Left ventricle myocardium inferior (tissue), 1 donor: ENCODE results near the gene PTPRN2. TPM values are rescaled to one million over a fixed set of nuclear protein-coding genes. Genes with fewer than 3 reads are reported as not detected.

ENCODE experiments used
- DNase-seq: peaks from one replicate; pipeline ENCODE4 v3.0.0-alpha.2; 2020
- H3K27ac ChIP-seq: fragments of 200-600 bp; replicated peaks from 2 replicates; pipeline ENCODE4 v1.8.0; 2021
- H3K27me3 ChIP-seq: fragments of 200-600 bp; 2 replicates; pipeline ENCODE4 v1.8.0; 2021; ENCODE audit warnings: low read depth
- H3K36me3 ChIP-seq: fragments of 200-600 bp; 2 replicates; pipeline ENCODE4 v1.8.0; 2021
- H3K4me1 ChIP-seq: fragments of 200-600 bp; 2 replicates; pipeline ENCODE4 v1.8.0; 2021
- H3K4me3 ChIP-seq: fragments of 200-600 bp; 2 replicates; pipeline ENCODE4 v1.8.0; 2021; ENCODE audit warnings: mild to moderate bottlenecking, moderate library complexity
- H3K9me3 ChIP-seq: fragments of 200-600 bp; replicated peaks from 2 replicates; pipeline ENCODE4 v1.8.0; 2021
- intact Hi-C: fragments of 100-400 bp; cut with micrococcal nuclease; formaldehyde crosslinking; loops from one replicate; pipeline ENCODE4 v1.11.0; 2022
- total RNA-seq: library from RNA; stranded (reverse); fragmentation: NEBNext Ultra II Directional; extraction: Animal tissue kit (Norgen Biotek cat#: 25700); gene quantifications from one replicate; pipeline ENCODE4 v1.2.1, GENCODE V29; 2021
- TF ChIP-seq, protein P1 (sequence below): fragments of 200-600 bp; IDR thresholded peaks from 2 replicates; pipeline ENCODE4 v1.8.0; 2021; ENCODE audit warnings: antibody characterized with exemption, mild to moderate bottlenecking, borderline replicate concordance
- donor health status: DM: no; HTN: yes; CAD: no; lungs with severe emphysema.

PTPRN2 gene
- total RNA-seq, 1 donor from 2014 or later: 1.3 TPM

DNA sequence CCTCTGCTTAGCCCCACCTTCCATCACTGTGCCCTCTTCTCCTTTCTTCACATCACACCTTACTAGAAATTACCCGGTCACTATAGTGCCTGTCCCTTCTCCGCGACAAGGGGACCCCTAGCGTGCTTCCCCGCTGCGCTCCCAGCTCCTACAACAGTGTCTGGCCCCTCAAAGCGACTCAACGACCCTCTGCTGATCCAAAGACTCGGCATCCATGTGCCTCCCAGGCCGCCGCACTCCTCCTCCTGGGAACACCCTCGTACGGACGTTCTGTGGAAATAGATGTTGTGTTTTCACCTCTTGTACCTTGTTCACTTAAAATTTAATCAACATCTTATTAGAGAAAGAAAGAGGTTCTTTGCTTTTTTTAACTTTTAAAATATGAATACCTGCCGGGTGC lies 787.3 kb downstream of the PTPRN2 start:
- DNase-seq: no peak
- no peaks in the 10 kb centered on the region for H3K36me3 ChIP-seq
- no peaks in the 10 kb centered on the region for H3K4me1 ChIP-seq
- intact Hi-C loops: no loop called here
- H3K9me3 ChIP-seq: peaks cover 17% of the 10 kb centered on the region
- H3K27me3 ChIP-seq: peaks cover 34% of the 10 kb centered on the region
- H3K27ac ChIP-seq: no peak overlapping the region
- H3K4me3 ChIP-seq: no peak overlapping the region
- TF ChIP-seq, protein P1, sequence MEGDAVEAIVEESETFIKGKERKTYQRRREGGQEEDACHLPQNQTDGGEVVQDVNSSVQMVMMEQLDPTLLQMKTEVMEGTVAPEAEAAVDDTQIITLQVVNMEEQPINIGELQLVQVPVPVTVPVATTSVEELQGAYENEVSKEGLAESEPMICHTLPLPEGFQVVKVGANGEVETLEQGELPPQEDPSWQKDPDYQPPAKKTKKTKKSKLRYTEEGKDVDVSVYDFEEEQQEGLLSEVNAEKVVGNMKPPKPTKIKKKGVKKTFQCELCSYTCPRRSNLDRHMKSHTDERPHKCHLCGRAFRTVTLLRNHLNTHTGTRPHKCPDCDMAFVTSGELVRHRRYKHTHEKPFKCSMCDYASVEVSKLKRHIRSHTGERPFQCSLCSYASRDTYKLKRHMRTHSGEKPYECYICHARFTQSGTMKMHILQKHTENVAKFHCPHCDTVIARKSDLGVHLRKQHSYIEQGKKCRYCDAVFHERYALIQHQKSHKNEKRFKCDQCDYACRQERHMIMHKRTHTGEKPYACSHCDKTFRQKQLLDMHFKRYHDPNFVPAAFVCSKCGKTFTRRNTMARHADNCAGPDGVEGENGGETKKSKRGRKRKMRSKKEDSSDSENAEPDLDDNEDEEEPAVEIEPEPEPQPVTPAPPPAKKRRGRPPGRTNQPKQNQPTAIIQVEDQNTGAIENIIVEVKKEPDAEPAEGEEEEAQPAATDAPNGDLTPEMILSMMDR: no peak

DNA sequence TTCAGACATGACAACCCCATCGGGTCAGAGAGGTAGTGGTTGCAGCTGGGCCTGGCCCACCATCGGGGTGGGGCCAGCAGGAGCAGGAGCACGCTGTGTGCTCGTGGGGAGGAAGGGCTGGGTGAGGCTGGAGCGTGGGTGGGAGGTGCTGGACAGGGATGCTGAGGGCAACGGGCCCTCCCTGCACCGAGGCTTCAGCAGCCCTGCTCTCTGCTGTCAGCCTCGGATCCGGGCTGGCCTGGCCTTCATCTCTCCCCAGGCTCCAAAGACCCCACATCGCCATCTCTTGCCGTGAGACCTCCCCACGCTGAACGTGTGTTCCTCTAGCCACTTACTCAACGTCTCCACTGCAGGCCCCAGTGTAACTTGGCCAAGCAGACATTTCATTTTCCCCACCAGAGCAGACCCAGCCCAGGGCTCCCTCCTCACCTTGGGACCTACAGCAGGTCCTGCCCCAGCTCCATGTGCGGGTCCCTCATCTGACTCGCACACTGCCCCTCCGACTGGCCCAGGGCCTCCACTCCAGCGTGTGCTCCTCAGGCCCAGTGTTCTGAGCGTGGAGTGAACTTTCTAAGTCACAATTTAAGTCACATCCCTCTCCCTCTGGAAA lies 788.4 kb downstream of the PTPRN2 start:
- intact Hi-C loops: no loop called here
- no peak for DNase-seq

DNA sequence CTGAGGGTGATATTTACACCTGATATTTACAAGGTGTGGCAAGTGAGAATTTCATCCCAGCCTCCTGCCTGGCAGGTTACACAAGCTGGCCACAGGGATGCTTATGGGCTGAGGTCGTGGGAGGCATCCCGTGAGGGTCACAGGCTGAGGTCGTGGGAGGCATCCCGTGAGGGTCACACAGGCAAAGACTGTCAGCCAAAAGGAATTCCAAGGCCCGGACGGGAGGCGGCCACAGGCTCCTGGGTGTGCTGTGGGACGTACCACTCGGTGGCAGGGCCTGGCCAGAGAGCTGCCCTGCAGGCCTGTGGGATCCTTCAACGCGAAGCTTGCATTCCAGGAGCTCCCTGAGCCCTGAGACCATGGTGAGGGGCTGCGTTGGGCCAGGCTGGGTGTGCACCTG lies 790.3 kb downstream of the PTPRN2 start:
- intact Hi-C loops: no loop called here
- TF ChIP-seq, protein P1: no peak
- Histone ChIP-seq H3K36me3 (no peaks in the 10 kb centered on the region), H3K4me1 (no peaks in the 10 kb centered on the region), H3K9me3 (peaks cover 4% of the 10 kb centered on the region), H3K27ac (no peak overlapping the region), H3K27me3 (peaks cover 54% of the 10 kb centered on the region), H3K4me3 (no peak overlapping the region)
- no peak for DNase-seq

More for the DNA sequence above, 788.4 kb downstream of the PTPRN2 start:
- H3K27ac ChIP-seq: no peak overlapping the region
- H3K36me3 ChIP-seq: no peaks in the 10 kb centered on the region
- H3K27me3 ChIP-seq: peaks cover 36% of the 10 kb centered on the region
- H3K4me1 ChIP-seq: no peaks in the 10 kb centered on the region
- no peak overlapping the region for H3K4me3 ChIP-seq
- TF ChIP-seq, protein P1: no peak
- H3K9me3 ChIP-seq: peaks cover 17% of the 10 kb centered on the region

DNA sequence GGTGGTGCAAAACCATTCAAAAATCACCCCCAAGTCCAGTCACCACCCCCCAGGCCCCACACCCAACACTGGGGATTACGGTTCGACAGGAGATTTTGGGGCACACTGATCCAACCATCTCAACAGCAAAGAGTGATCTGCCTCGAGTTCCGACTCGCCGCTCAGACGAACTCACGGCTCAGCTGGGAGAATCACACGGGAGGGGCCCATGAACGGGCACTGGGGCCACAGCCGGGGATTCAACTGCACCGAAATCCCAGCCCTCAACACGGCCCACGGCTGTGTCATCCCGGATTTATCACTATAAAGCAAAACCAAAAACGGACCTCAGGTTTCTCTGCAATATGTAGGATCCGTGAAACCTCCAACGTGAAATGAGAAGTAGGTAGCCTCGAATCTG lies 790.8 kb downstream of the PTPRN2 start:
- no peaks in the 10 kb centered on the region for H3K36me3 ChIP-seq
- intact Hi-C loops: no loop called here
- no peaks in the 10 kb centered on the region for H3K9me3 ChIP-seq
- H3K4me1 ChIP-seq: no peaks in the 10 kb centered on the region
- H3K27ac ChIP-seq: no peak overlapping the region
- H3K27me3 ChIP-seq: peaks cover 59% of the 10 kb centered on the region
- TF ChIP-seq, protein P1: no peak
- DNase-seq: no peak
- H3K4me3 ChIP-seq: no peak overlapping the region

DNA sequence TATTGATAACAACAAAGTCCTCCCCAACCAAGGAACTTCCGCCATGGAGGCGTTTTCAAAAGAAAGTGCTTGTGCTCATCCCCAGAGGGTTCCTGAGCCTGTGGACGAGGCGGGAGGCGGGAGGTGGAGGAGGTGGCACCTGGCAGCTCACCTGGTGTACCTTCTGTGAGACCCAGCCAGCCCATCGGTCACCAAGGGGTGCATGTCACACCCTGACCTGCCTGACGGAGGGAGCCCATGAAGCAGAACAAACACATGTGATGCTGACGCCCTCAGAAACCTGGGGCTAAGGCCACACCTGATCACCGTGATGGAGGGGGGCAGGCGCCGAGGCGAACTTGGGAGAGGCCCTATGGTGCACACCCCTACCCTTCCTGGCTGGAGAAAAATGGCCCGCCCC lies 792.0 kb downstream of the PTPRN2 start:
- TF ChIP-seq, protein P1: no peak
- no peaks in the 10 kb centered on the region for H3K4me1 ChIP-seq
- no peak overlapping the region for H3K27ac ChIP-seq
- peaks cover 60% of the 10 kb centered on the region for H3K27me3 ChIP-seq
- no peak for DNase-seq
- intact Hi-C loops: no loop called here
- no peak overlapping the region for H3K4me3 ChIP-seq
- H3K36me3 ChIP-seq: no peaks in the 10 kb centered on the region
- H3K9me3 ChIP-seq: no peaks in the 10 kb centered on the region

DNA sequence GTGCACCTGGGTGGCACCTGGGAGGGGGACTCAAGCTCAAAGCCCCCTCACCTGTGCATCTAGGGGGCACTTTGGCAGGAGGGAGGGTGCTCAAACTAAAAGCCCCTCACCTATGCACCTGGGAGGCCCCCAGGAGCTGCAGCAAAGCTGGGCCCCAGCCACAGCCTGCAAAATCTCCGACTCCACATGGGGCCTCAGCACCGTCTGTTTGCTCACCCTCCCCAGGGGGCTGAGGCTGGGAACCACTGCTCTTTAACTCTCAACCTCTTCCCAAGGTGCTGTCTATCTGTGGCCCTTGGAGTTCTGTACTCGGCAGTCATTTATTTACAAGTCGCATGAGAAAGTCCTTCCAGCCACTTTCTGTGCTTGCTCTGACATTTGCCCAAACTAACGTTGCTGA lies 792.4 kb downstream of the PTPRN2 start:
- Histone ChIP-seq H3K4me1 (no peaks in the 10 kb centered on the region), H3K4me3 (no peak overlapping the region), H3K36me3 (no peaks in the 10 kb centered on the region), H3K27ac (no peak overlapping the region), H3K27me3 (peaks cover 60% of the 10 kb centered on the region), H3K9me3 (no peaks in the 10 kb centered on the region)
- TF ChIP-seq, protein P1: no peak
- intact Hi-C loops: no loop called here
- no peak for DNase-seq
